ENCODE data around the gene TPMT. TPM values are rescaled to one million over a fixed set of nuclear protein-coding genes. Genes with fewer than 3 reads are reported as not detected.
A peak's percentile ranks its signal among the peaks of the same experiment; 100 is the strongest.

The TPMT gene
- total RNA-seq, 1 donor from 2014 or later: 8.0 TPM

GRCh38 chr6:18147616-18148015 is 7.3 kb downstream of the TPMT start:
- H3K4me1 Mint-ChIP-seq: peaks cover 16% of the 10 kb centered on the region
- TF ChIP-seq CTCF (IDR thresholded peaks at IDR 0.05; ENCODE audit: unreplicated experiment): no peak
- H3K27me3 Mint-ChIP-seq (ENCODE audit: low read depth): no peaks in the 10 kb centered on the region
- DNase-seq (ENCODE audit: low spot score in 2 of 2, unreplicated experiment in 2 of 2): no peak
- no peak overlapping the region for H3K4me3 Mint-ChIP-seq
- no peaks in the 10 kb centered on the region for H3K9me3 Mint-ChIP-seq
- peak overlapping the region; percentile 73 for H3K27ac Mint-ChIP-seq
- H3K36me3 Mint-ChIP-seq: peaks cover 9% of the 10 kb centered on the region

DNA sequence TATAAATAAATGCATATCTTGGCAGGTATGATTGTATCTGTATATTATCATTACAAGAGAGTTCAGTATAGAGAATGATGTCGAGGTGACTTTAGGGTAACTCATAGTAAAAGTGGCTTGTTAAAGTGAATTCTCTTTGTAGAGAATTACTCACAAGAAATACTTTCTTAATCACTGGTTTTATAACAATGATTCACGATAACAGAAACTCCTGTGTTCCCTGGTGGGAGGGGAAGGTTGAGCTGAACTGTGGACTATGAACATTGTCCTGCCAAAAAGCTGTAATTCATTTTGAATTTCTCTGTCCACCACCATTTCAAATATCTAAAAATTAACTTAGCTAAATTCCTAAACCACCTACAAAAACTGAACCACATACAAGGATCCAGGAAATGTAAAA is 7.7 kb downstream of the TPMT start:
- DNase-seq (ENCODE audit: low spot score in 2 of 2, unreplicated experiment in 2 of 2): no peak
- Mint-ChIP-seq H3K9me3 (no peaks in the 10 kb centered on the region), H3K4me3 (no peak overlapping the region), H3K36me3 (peaks cover 13% of the 10 kb centered on the region), H3K4me1 (peaks cover 14% of the 10 kb centered on the region), H3K27ac (peak overlapping the region; percentile 73), H3K27me3 (ENCODE audit: low read depth) (no peaks in the 10 kb centered on the region)
- no peak for TF ChIP-seq CTCF (IDR thresholded peaks at IDR 0.05; ENCODE audit: unreplicated experiment)

DNA sequence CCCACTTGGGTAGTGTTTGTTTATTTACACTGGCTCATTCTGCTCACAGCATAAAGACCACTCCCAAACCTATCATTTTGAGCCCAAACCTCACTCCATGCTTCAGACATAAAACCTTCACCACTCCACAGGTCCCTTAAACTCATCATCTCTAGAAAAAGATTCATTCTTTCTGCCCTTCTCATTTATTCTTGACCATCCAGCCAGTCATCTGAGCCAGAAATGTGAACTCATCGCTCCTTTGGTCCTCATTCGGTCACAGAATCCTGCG is 12.4 kb downstream of the TPMT start:
- no peak for TF ChIP-seq CTCF (IDR thresholded peaks at IDR 0.05; ENCODE audit: unreplicated experiment)
- Mint-ChIP-seq H3K36me3 (peaks cover 29% of the 10 kb centered on the region), H3K4me1 (peaks cover 7% of the 10 kb centered on the region), H3K9me3 (no peaks in the 10 kb centered on the region), H3K4me3 (no peak overlapping the region), H3K27ac (no peak overlapping the region), H3K27me3 (ENCODE audit: low read depth) (no peaks in the 10 kb centered on the region)
- no peak for DNase-seq (ENCODE audit: low spot score in 2 of 2, unreplicated experiment in 2 of 2)

DNA sequence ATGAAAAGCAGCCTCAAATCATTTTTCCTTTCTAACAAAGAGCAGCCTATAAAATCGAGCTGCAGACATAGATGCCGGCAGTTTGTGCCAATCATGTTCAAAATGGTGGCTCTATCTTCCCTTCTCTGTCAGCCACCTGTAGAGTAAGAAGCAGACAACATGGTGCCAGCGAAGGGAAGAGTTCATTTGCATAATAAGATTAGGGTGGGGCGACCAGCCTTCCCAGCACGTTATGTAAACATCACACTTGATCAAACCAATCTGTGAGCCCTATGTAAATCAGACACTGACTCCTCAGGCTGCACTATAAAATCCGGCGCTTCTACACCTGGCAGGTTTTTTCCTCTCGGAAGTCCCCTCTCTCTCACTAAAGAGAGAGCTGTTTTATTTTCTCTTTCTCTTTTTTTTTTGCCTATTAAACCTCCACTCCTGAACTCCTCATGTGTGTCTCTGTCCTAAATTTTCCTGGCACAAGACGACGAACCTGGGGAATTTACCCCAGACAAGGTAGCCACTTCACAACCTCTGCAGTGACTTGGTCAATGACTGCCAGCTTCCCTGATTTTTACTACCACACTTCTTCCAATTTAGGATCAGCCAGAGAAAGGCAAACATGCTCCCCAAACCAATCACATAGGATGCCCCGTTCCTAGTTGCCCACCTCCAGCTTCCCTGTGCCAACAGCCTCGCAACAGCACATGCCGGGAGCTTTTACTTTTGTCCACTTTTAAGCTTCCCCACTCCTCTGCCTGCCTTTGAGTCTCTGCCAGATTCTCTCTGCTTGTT is 12.9 kb downstream of the TPMT start:
- Mint-ChIP-seq H3K4me1 (peaks cover 1% of the 10 kb centered on the region), H3K9me3 (no peaks in the 10 kb centered on the region), H3K36me3 (peaks cover 30% of the 10 kb centered on the region), H3K4me3 (no peak overlapping the region), H3K27me3 (ENCODE audit: low read depth) (no peaks in the 10 kb centered on the region), H3K27ac (no peak overlapping the region)
- TF ChIP-seq CTCF (IDR thresholded peaks at IDR 0.05; ENCODE audit: unreplicated experiment): no peak
- DNase-seq (ENCODE audit: low spot score in 2 of 2, unreplicated experiment in 2 of 2): no peak

GRCh38 chr6:18139935-18140621 is 14.8 kb downstream of the TPMT start:
- DNase-seq (ENCODE audit: low spot score in 2 of 2, unreplicated experiment in 2 of 2): no peak
- H3K27me3 Mint-ChIP-seq (ENCODE audit: low read depth): no peaks in the 10 kb centered on the region
- TF ChIP-seq CTCF (IDR thresholded peaks at IDR 0.05; ENCODE audit: unreplicated experiment): no peak
- no peaks in the 10 kb centered on the region for H3K9me3 Mint-ChIP-seq
- H3K4me1 Mint-ChIP-seq: peaks cover 2% of the 10 kb centered on the region
- no peak overlapping the region for H3K4me3 Mint-ChIP-seq
- no peak overlapping the region for H3K27ac Mint-ChIP-seq
- peaks cover 34% of the 10 kb centered on the region for H3K36me3 Mint-ChIP-seq
